ENCODE measurements around the gene RHPN2. TPM values are rescaled to one million over a fixed set of nuclear protein-coding genes. Genes with fewer than 3 reads are reported as not detected.
A peak's percentile ranks its signal among the peaks of the same experiment; 100 is the strongest.
"Not testable (repeated sequence)": the region's sequence is repeated elsewhere in the genome, so short reads cannot be mapped to it uniquely, and the experiment has no call there.

Gene RHPN2
- total and polyA plus RNA-seq, 2 experiments from 2014 or later = 11.7 to 21.7 TPM

DNA sequence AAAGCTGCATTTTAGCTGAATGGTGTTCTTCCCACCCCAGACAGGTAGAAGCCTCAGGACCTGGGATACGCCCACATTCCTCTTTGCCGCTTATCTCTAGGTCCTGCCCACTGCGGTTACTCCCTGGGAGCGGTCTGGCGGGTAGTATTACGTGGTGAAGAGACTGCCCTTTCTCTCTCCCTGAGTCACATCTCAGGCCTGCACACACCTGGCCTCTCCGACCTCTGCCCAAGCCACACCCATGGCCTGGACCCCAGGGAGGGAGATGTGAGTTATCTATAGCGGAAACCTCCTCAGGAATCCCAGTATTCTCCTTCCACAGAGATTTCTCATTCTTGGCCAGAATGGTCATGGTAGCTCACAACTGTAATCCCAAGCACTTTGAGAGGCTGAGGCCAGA, 17.3 kb downstream of the RHPN2 start:
- no peak overlapping the region for H3K4me3 ChIP-seq
- H3K36me3 ChIP-seq = no peaks in the 10 kb centered on the region
- no peaks in the 10 kb centered on the region for H3K27me3 ChIP-seq
- no peaks in the 10 kb centered on the region for H3K9me3 ChIP-seq (ENCODE audit: low read depth)
- DNase-seq (ENCODE audit: low read depth in 1 of 2, low spot score in 1 of 2) = peak; percentile 9 to 38
- no peak overlapping the region for H3K27ac ChIP-seq
- TF ChIP-seq, protein P1, sequence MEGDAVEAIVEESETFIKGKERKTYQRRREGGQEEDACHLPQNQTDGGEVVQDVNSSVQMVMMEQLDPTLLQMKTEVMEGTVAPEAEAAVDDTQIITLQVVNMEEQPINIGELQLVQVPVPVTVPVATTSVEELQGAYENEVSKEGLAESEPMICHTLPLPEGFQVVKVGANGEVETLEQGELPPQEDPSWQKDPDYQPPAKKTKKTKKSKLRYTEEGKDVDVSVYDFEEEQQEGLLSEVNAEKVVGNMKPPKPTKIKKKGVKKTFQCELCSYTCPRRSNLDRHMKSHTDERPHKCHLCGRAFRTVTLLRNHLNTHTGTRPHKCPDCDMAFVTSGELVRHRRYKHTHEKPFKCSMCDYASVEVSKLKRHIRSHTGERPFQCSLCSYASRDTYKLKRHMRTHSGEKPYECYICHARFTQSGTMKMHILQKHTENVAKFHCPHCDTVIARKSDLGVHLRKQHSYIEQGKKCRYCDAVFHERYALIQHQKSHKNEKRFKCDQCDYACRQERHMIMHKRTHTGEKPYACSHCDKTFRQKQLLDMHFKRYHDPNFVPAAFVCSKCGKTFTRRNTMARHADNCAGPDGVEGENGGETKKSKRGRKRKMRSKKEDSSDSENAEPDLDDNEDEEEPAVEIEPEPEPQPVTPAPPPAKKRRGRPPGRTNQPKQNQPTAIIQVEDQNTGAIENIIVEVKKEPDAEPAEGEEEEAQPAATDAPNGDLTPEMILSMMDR (IDR thresholded peaks at IDR 0.05; ENCODE audit: low read depth, low read length) = no peak
- peaks cover 4% of the 10 kb centered on the region for H3K4me1 ChIP-seq (ENCODE audit: low read depth)

DNA sequence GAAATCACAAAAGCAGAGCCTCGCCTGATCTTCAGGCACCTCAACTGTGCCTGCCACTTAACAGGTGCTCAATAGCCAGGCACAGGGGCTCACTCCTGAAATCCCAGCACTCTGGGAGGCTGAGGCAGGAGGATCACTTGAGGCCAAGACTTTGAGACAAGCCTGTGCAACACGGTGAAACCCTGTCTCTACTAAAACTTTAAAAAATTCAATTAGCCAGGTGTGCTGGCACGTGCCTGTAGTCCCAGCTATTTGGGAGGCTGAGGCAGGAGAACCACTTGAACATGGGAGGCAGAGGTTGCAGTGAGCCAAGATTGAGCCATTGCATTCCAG, 22.9 kb downstream of the RHPN2 start:
- peak overlapping the region; percentile 65 for H3K27ac ChIP-seq
- H3K27me3 ChIP-seq; H3K4me1 ChIP-seq (ENCODE audit: low read depth); H3K36me3 ChIP-seq; H3K9me3 ChIP-seq (ENCODE audit: low read depth); DNase-seq (ENCODE audit: low read depth in 1 of 2, low spot score in 1 of 2); H3K4me3 ChIP-seq: not testable (repeated sequence)

DNA sequence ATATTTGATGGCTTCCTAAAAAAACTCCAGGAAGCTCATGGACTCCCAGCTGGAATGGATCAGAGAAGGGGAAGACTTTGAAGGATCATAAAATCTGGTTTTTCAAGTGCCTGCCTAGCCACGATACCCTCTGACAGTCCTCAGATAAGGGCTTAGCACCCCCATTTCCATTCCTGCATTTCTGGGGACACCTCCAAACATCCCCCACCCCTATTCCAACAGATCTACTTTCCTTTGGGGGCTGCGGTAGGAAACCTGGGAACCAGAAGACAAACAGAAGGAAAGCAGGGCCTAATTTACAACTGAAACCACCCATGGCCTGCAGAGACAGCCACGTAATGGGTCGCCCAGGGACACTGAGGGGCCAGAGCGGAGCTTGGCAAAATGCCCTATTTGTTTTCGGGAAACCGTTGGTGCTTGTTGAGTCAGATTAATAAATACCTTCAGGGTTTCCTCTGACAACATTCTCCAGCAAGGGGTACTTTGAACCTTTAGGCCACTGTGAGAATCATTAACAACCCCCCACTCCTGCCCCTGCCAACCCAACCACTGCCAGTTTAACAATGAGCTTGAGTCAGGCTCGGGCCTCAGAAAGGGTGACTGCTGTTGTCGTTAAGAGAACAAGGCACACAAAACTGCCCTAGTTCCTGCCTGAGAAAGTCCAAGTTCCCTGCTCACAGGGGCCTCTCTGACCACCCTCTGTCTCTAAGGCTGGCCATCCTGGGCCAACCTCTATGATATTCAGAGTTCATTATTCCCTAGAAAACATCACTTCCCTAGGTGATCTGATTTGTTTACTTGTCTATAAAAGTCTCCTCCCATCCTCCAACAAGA, 23.5 kb downstream of the RHPN2 start:
- H3K4me3 ChIP-seq = no peak overlapping the region
- H3K9me3 ChIP-seq (ENCODE audit: low read depth) = no peaks in the 10 kb centered on the region
- peaks cover 4% of the 10 kb centered on the region for H3K4me1 ChIP-seq (ENCODE audit: low read depth)
- H3K27ac ChIP-seq = peak overlapping the region; percentile 65
- H3K36me3 ChIP-seq = no peaks in the 10 kb centered on the region
- DNase-seq (ENCODE audit: low read depth in 1 of 2, low spot score in 1 of 2) = peak in 1 of 2 donors; percentile 57
- TF ChIP-seq, protein P1 (IDR thresholded peaks at IDR 0.05; ENCODE audit: low read depth, low read length) = no peak
- H3K27me3 ChIP-seq = no peaks in the 10 kb centered on the region

DNA sequence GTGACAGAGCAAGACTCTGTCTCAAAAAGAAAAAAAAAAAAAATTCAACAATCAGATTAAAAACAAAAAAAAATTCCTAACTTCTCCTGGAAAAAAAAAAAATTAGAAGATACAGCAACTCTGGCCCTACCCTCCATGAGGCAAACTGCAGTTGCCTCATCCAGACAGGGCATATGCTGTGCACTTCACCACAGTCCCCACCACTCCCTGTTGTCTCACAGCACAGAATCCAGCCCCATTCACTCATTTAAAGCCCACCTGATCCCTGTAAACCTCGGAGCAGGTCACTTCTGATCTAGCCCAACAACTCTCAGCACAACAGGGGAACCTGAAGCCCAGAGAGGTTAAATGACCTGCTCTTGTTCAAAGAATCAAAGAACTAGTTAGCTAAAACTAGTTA, 24.9 kb downstream of the RHPN2 start:
- DNase-seq (ENCODE audit: low read depth in 1 of 2, low spot score in 1 of 2) = no peak
- peaks cover 4% of the 10 kb centered on the region for H3K4me1 ChIP-seq (ENCODE audit: low read depth)
- no peak overlapping the region for H3K4me3 ChIP-seq
- no peaks in the 10 kb centered on the region for H3K27me3 ChIP-seq
- TF ChIP-seq, protein P1 (IDR thresholded peaks at IDR 0.05; ENCODE audit: low read depth, low read length) = no peak
- no peak overlapping the region for H3K27ac ChIP-seq
- H3K36me3 ChIP-seq = no peaks in the 10 kb centered on the region
- H3K9me3 ChIP-seq (ENCODE audit: low read depth) = no peaks in the 10 kb centered on the region

DNA sequence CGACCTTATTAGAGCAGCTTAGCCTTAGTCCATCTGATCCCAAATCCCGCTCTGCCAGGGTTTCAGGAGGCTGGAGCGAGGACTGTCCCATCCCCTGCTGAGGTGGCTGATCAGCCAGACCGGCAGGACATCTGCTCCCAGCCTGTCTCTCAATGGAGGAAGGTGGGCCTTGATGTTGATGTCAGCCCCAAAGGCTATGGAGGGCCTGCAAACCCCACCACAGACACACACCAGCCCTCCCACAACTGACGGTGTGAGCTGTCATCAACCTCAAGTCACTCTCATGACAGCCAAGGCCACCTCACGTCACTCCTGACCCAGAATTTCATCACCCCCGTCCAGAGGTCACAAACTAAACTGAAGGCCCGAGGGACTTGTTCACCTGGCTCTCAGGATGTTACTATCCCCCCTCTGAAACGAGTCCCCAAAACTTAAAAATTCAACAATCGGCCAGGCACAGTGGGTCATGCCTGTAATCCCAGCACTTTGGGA, 25.5 kb downstream of the RHPN2 start:
- H3K27ac ChIP-seq = no peak overlapping the region
- H3K36me3 ChIP-seq = no peaks in the 10 kb centered on the region
- TF ChIP-seq, protein P1 (IDR thresholded peaks at IDR 0.05; ENCODE audit: low read depth, low read length) = no peak
- H3K27me3 ChIP-seq = no peaks in the 10 kb centered on the region
- peaks cover 4% of the 10 kb centered on the region for H3K4me1 ChIP-seq (ENCODE audit: low read depth)
- H3K4me3 ChIP-seq = no peak overlapping the region
- DNase-seq (ENCODE audit: low read depth in 1 of 2, low spot score in 1 of 2) = no peak
- H3K9me3 ChIP-seq (ENCODE audit: low read depth) = no peaks in the 10 kb centered on the region

DNA sequence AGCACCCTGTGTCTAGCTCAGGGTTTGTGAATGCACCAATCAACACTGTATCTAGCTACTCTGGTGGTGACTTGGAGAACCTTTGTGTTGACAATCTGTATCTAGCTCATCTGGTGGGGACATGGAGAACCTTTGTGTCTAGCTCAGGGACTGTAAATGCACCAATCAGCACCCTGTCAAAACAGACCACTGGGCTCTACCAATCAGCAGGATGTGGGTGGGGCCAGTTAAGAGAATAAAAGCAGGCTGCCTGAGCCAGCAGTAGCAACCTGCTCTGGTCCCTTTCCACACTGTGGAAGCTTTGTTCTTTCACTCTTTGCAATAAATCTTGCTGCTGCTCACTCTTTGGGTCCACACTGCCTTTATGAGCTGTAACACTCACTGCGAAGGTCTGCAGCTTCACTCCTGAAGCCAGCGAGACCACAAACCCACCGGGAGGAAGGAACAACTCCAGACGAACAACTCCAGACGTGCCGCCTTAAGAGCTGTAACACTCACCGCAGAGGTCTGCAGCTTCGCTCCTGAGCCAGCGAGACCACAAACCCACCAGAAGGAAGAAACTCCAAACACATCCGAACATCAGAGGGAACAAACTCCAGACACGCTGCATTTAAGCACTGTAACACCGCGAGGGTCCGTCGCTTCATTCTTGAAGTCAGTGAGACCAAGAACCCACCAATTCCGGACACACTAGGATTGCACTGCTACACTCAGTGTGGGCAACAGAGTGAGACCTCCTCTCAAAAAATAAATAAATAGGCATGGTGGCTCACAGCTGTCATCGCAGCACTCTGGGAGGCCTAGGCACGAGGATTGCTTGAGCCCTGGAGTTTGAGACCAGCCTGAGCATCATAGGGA, 27.3 kb downstream of the RHPN2 start:
- H3K27ac ChIP-seq; H3K4me1 ChIP-seq (ENCODE audit: low read depth); H3K27me3 ChIP-seq; H3K9me3 ChIP-seq (ENCODE audit: low read depth); H3K4me3 ChIP-seq; DNase-seq (ENCODE audit: low read depth in 1 of 2, low spot score in 1 of 2); H3K36me3 ChIP-seq: not testable (repeated sequence)

DNA sequence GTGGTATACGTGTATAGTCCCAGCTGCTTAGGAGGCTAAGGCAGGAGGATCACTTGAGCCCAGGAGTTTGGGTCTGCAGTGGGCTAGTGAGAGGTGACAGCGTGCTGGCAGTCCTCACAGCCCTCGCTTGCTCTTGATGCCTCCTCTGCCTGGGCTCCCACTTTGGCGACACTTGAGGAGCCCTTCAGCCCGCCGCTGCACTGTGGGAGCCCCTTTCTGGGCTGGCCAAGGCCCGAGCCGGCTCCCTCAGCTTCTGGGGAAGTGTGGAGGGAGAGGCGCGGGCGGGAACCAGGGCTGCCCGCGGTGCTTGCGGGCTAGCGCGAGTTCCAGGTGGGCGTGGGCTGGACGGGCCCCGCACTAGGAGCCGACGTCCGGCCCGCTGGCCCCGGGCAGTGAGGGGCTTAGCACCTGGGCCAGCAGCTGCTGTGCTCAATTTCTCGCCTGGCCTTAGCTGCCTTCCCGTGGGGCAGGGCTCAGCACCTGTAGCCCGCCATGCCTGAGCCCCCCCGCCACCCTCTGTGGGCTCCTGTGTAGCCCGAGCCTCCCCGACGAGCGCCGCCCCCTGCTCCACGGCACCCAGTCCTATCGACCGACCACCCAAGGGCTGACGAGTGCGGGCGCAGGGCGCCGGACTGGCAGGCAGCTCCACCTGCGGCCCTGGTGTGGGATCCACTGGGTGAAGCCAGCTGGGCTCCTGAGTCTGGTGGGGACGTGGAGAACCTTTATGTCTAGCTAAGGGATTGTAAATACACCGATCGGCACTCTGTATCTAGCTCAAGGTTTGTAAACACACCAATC, 28.1 kb downstream of the RHPN2 start:
- H3K9me3 ChIP-seq (ENCODE audit: low read depth) = not testable (repeated sequence)

More for the DNA sequence above, 28.1 kb downstream of the RHPN2 start:
- not testable (repeated sequence) for H3K27ac ChIP-seq; DNase-seq (ENCODE audit: low read depth in 1 of 2, low spot score in 1 of 2); H3K4me1 ChIP-seq (ENCODE audit: low read depth); H3K27me3 ChIP-seq; H3K4me3 ChIP-seq; H3K36me3 ChIP-seq
